Retinal pigment epithelial cell (primary cell): ENCODE results near the gene KHSRP.

ENCODE experiments used
- DNase-seq: peaks from one replicate; pipeline ENCODE4 v3.0.0-alpha.2; 2010; ENCODE audit warnings: low read depth
- H3K4me3 ChIP-seq: 2 replicates; pipeline ENCODE4 v1.5.1; 2011; ENCODE audit warnings: mild to moderate bottlenecking, low read length, control low read depth, moderate library complexity
- CTCF ChIP-seq: conservative IDR thresholded peaks from 2 replicates; pipeline ENCODE4 v1.5.1; 2011; ENCODE audit warnings: low read depth, low read length, control low read depth, inconsistent platforms

The KHSRP gene

GRCh38 chr19:6416658-6417405 is 7.8 kb downstream of the KHSRP start:
- TF ChIP-seq CTCF: no peak
- no peak overlapping the region for H3K4me3 ChIP-seq
- no peak for DNase-seq

- TF ChIP-seq CTCF: no peak
These were observed 8.9 kb downstream of the KHSRP start for GRCh38 chr19:6415591-6416190.

GRCh38 chr19:6414793-6415590 is 9.6 kb downstream of the KHSRP start:
- no peak for DNase-seq
- TF ChIP-seq CTCF: no peak

More at GRCh38 chr19:6415591-6416190, 8.9 kb downstream of the KHSRP start:
- H3K4me3 ChIP-seq: no peak overlapping the region
- DNase-seq: no peak

GRCh38 chr19:6413721-6414643 is 10.6 kb downstream of the KHSRP start:
- no peak for DNase-seq
- no peak for TF ChIP-seq CTCF
- H3K4me3 ChIP-seq: no peak overlapping the region

More at GRCh38 chr19:6414793-6415590, 9.6 kb downstream of the KHSRP start:
- H3K4me3 ChIP-seq: no peak overlapping the region

- DNase-seq: no peak
- TF ChIP-seq CTCF: no peak
- H3K4me3 ChIP-seq: no peak overlapping the region
These were observed 11.3 kb downstream of the KHSRP start for GRCh38 chr19:6413291-6413690.

- peak; percentile 85 for TF ChIP-seq CTCF
These were observed 12.0 kb downstream of the KHSRP start for GRCh38 chr19:6412447-6413091.

More at GRCh38 chr19:6412447-6413091, 12.0 kb downstream of the KHSRP start:
- DNase-seq: no peak
- H3K4me3 ChIP-seq: no peak overlapping the region
